ENCODE results near the gene TMTC1. TPM values are rescaled to one million over a fixed set of nuclear protein-coding genes. Genes with fewer than 3 reads are reported as not detected.

Gene TMTC1
- total RNA-seq, 4 donors from 2014 or later: 7.4 to 25.6 (median 15.4) TPM

- H3K27ac ChIP-seq: peak overlapping the region; percentile 46 to 81 (median 61)
Measured at GRCh38 chr12:29782285-29782870, 1.4 kb downstream of the TMTC1 start.

GRCh38 chr12:29781705-29782266, 2.0 kb downstream of the TMTC1 start:
- Histone ChIP-seq H3K9me3 (no peaks in the 10 kb centered on the region), H3K27ac (peak overlapping the region in 1 of 4 donors; percentile 81), H3K27me3 (no peaks in the 10 kb centered on the region), H3K4me3 (peak overlapping the region in 3 of 4 donors; percentile 31 to 60 (median 58)), H3K4me1 (no peaks in the 10 kb centered on the region), H3K36me3 (no peaks in the 10 kb centered on the region)
- TF ChIP-seq CTCF (IDR thresholded peaks at IDR 0.05): no peak
- TF ChIP-seq POLR2A (IDR thresholded peaks at IDR 0.05): no peak
- no peak for DNase-seq

More at GRCh38 chr12:29782285-29782870, 1.4 kb downstream of the TMTC1 start:
- Histone ChIP-seq H3K27me3 (no peaks in the 10 kb centered on the region), H3K4me1 (no peaks in the 10 kb centered on the region), H3K9me3 (no peaks in the 10 kb centered on the region), H3K4me3 (peak overlapping the region; percentile 29 to 60 (median 44)), H3K36me3 (no peaks in the 10 kb centered on the region)
- DNase-seq: no peak
- TF ChIP-seq POLR2A (IDR thresholded peaks at IDR 0.05) (no peak), CTCF (IDR thresholded peaks at IDR 0.05) (no peak)

- no peak overlapping the region for H3K27ac ChIP-seq
- no peaks in the 10 kb centered on the region for H3K36me3 ChIP-seq
- no peak for TF ChIP-seq CTCF (IDR thresholded peaks at IDR 0.05)
- no peak for TF ChIP-seq POLR2A (IDR thresholded peaks at IDR 0.05)
- H3K4me1 ChIP-seq: no peaks in the 10 kb centered on the region
- peak overlapping the region in 1 of 4 donors; percentile 60 for H3K4me3 ChIP-seq
- no peak for DNase-seq
- no peaks in the 10 kb centered on the region for H3K27me3 ChIP-seq
- no peaks in the 10 kb centered on the region for H3K9me3 ChIP-seq
Measured at GRCh38 chr12:29781188-29781587, 2.6 kb downstream of the TMTC1 start.

GRCh38 chr12:29780084-29780483, 3.7 kb downstream of the TMTC1 start:
- no peaks in the 10 kb centered on the region for H3K9me3 ChIP-seq
- H3K4me3 ChIP-seq: no peak overlapping the region
- TF ChIP-seq CTCF (IDR thresholded peaks at IDR 0.05): no peak
- TF ChIP-seq POLR2A (IDR thresholded peaks at IDR 0.05): no peak
- no peak for DNase-seq
- no peaks in the 10 kb centered on the region for H3K4me1 ChIP-seq
- no peaks in the 10 kb centered on the region for H3K27me3 ChIP-seq
- no peak overlapping the region for H3K27ac ChIP-seq
- H3K36me3 ChIP-seq: no peaks in the 10 kb centered on the region

GRCh38 chr12:29778531-29778930, 5.2 kb downstream of the TMTC1 start:
- DNase-seq: no peak
- Histone ChIP-seq H3K9me3 (no peaks in the 10 kb centered on the region), H3K36me3 (no peaks in the 10 kb centered on the region), H3K4me3 (no peak overlapping the region), H3K27me3 (no peaks in the 10 kb centered on the region), H3K4me1 (no peaks in the 10 kb centered on the region), H3K27ac (no peak overlapping the region)
- TF ChIP-seq POLR2A (IDR thresholded peaks at IDR 0.05): no peak
- no peak for TF ChIP-seq CTCF (IDR thresholded peaks at IDR 0.05)
